Measurements from ENCODE around the gene PCDHA8. TPM values are rescaled to one million over a fixed set of nuclear protein-coding genes. Genes with fewer than 3 reads are reported as not detected.
A peak's percentile ranks its signal among the peaks of the same experiment; 100 is the strongest.
"Not testable (repeated sequence)": the region's sequence is repeated elsewhere in the genome, so short reads cannot be mapped to it uniquely, and the experiment has no call there.

Gene PCDHA8
- total RNA-seq, 1 donor from 2014 or later: 0.97 TPM

- peaks cover 5% of the 10 kb centered on the region for H3K4me1 Mint-ChIP-seq (ENCODE audit: low read depth)
- no peaks in the 10 kb centered on the region for H3K27me3 Mint-ChIP-seq (ENCODE audit: low read depth)
- no peak for TF ChIP-seq CTCF (IDR thresholded peaks at IDR 0.05)
- H3K36me3 Mint-ChIP-seq (ENCODE audit: low read depth): peaks cover 5% of the 10 kb centered on the region
- no peak overlapping the region for H3K27ac Mint-ChIP-seq (ENCODE audit: unreplicated experiment)
- DNase-seq (ENCODE audit: low spot score): no peak
- peaks cover 5% of the 10 kb centered on the region for H3K9me3 Mint-ChIP-seq (ENCODE audit: low read depth)
- H3K4me3 Mint-ChIP-seq (ENCODE audit: unreplicated experiment): no peak overlapping the region
These were observed 17.5 kb upstream of the PCDHA8 start for GRCh38 chr5:140823475-140823874.

- Mint-ChIP-seq H3K4me1 (ENCODE audit: low read depth) (peaks cover 19% of the 10 kb centered on the region), H3K9me3 (ENCODE audit: low read depth) (peaks cover 16% of the 10 kb centered on the region), H3K4me3 (ENCODE audit: unreplicated experiment) (peak within 1 kb of the TSS; percentile 82), H3K27me3 (ENCODE audit: low read depth) (no peaks in the 10 kb centered on the region), H3K27ac (ENCODE audit: unreplicated experiment) (peak within 1 kb of the TSS; percentile 85), H3K36me3 (ENCODE audit: low read depth) (peaks cover 10% of the 10 kb centered on the region)
- peak; percentile 78 for TF ChIP-seq CTCF (IDR thresholded peaks at IDR 0.05)
- DNase-seq (ENCODE audit: low spot score): no peak
These were observed 13.2 kb upstream of the PCDHA8 start, which contains the start of gene PCDHA6 for GRCh38 chr5:140827704-140828361. PCDHA6 (plus strand) TSS chr5:140827960; CDS start chr5:140828092, 132 bp downstream.

GRCh38 chr5:140828362-140828737 lies 12.6 kb upstream of the PCDHA8 start:
- no peaks in the 10 kb centered on the region for H3K27me3 Mint-ChIP-seq (ENCODE audit: low read depth)
- no peak for DNase-seq (ENCODE audit: low spot score)
- H3K27ac Mint-ChIP-seq (ENCODE audit: unreplicated experiment): peak overlapping the region; percentile 85
- H3K4me3 Mint-ChIP-seq (ENCODE audit: unreplicated experiment): peak overlapping the region; percentile 82
- peaks cover 14% of the 10 kb centered on the region for H3K36me3 Mint-ChIP-seq (ENCODE audit: low read depth)
- peaks cover 19% of the 10 kb centered on the region for H3K9me3 Mint-ChIP-seq (ENCODE audit: low read depth)
- TF ChIP-seq CTCF (IDR thresholded peaks at IDR 0.05): peak; percentile 49
- peaks cover 19% of the 10 kb centered on the region for H3K4me1 Mint-ChIP-seq (ENCODE audit: low read depth)

- not testable (repeated sequence) for DNase-seq (ENCODE audit: low spot score); H3K27ac Mint-ChIP-seq (ENCODE audit: unreplicated experiment); H3K27me3 Mint-ChIP-seq (ENCODE audit: low read depth); H3K4me3 Mint-ChIP-seq (ENCODE audit: unreplicated experiment)
- Mint-ChIP-seq H3K36me3 (ENCODE audit: low read depth) (peaks cover 21% of the 10 kb centered on the region), H3K4me1 (ENCODE audit: low read depth) (peaks cover 19% of the 10 kb centered on the region), H3K9me3 (ENCODE audit: low read depth) (peaks cover 21% of the 10 kb centered on the region)
These were observed 11.2 kb upstream of the PCDHA8 start for GRCh38 chr5:140829511-140830501.

- H3K4me1 Mint-ChIP-seq (ENCODE audit: low read depth): peaks cover 10% of the 10 kb centered on the region
- no peak for TF ChIP-seq CTCF (IDR thresholded peaks at IDR 0.05)
- peaks cover 17% of the 10 kb centered on the region for H3K9me3 Mint-ChIP-seq (ENCODE audit: low read depth)
- H3K27ac Mint-ChIP-seq (ENCODE audit: unreplicated experiment): no peak within 1 kb of the TSS
- H3K27me3 Mint-ChIP-seq (ENCODE audit: low read depth): no peaks in the 10 kb centered on the region
- H3K36me3 Mint-ChIP-seq (ENCODE audit: low read depth): peaks cover 17% of the 10 kb centered on the region
- no peak for DNase-seq (ENCODE audit: low spot score)
- peak within 1 kb of the TSS; percentile 19 for H3K4me3 Mint-ChIP-seq (ENCODE audit: unreplicated experiment)
These were observed 7.0 kb upstream of the PCDHA8 start, which contains the start of gene PCDHA7 for GRCh38 chr5:140833993-140834392. PCDHA7 (plus strand) TSS chr5:140834269; CDS start chr5:140834384, 115 bp downstream.

- peaks cover 17% of the 10 kb centered on the region for H3K36me3 Mint-ChIP-seq (ENCODE audit: low read depth)
- peaks cover 17% of the 10 kb centered on the region for H3K9me3 Mint-ChIP-seq (ENCODE audit: low read depth)
- peaks cover 10% of the 10 kb centered on the region for H3K4me1 Mint-ChIP-seq (ENCODE audit: low read depth)
- DNase-seq (ENCODE audit: low spot score); H3K27me3 Mint-ChIP-seq (ENCODE audit: low read depth); H3K27ac Mint-ChIP-seq (ENCODE audit: unreplicated experiment): not testable (repeated sequence)
- peak overlapping the region; percentile 19 for H3K4me3 Mint-ChIP-seq (ENCODE audit: unreplicated experiment)
These were observed 6.5 kb upstream of the PCDHA8 start for GRCh38 chr5:140834439-140835008.
